Measurements from ENCODE around the gene SPG7.

DNA sequence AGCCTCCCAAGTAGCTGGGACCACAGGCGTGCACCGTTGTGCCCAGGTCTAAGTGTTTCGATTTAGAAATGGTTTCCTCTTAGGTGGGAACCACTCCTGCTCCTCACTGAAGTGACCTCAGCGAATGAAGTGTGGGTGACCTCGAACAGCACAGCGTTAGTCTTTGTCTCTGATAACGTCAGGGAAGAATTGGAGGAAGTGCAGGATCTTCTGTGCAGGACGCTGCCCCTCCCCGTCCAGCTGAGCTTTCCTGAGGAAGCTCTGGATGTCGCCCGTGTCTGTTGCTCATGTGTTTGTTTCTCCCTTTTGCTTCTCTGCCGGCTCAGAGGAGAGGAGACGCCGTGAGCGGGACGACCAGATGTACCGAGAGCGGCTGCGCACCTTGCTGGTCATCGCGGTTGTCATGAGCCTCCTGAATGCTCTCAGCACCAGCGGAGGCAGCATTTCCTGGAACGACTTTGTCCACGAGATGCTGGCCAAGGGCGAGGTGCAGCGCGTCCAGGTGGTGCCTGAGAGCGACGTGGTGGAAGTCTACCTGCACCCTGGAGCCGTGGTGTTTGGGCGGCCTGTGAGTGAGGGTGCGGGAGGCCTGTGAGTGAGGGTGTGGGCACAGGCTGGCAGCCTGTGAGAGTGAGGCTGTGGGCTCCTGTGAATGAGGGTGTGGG lies 15.6 kb downstream of the SPG7 start:
- TF ChIP-seq YY1 (IDR thresholded peaks at IDR 0.05; ENCODE audit: low read depth) (no peak), TEAD4 (IDR thresholded peaks at IDR 0.05) (no peak), RAD21 (IDR thresholded peaks at IDR 0.05; ENCODE audit: low read depth) (no peak), TAF1 (IDR thresholded peaks at IDR 0.05; ENCODE audit: low read depth) (no peak), NFIC (IDR thresholded peaks at IDR 0.05) (no peak), CEBPB (IDR thresholded peaks at IDR 0.05) (no peak), EGR1 (IDR thresholded peaks at IDR 0.05) (no peak), CREB1 (IDR thresholded peaks at IDR 0.05; ENCODE audit: low read depth) (no peak), EP300 (IDR thresholded peaks at IDR 0.05; ENCODE audit: borderline replicate concordance) (no peak)
- TF ChIP-seq, protein P1, sequence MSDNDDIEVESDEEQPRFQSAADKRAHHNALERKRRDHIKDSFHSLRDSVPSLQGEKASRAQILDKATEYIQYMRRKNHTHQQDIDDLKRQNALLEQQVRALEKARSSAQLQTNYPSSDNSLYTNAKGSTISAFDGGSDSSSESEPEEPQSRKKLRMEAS (IDR thresholded peaks at IDR 0.05) = no peak
- TF ChIP-seq, protein P2, sequence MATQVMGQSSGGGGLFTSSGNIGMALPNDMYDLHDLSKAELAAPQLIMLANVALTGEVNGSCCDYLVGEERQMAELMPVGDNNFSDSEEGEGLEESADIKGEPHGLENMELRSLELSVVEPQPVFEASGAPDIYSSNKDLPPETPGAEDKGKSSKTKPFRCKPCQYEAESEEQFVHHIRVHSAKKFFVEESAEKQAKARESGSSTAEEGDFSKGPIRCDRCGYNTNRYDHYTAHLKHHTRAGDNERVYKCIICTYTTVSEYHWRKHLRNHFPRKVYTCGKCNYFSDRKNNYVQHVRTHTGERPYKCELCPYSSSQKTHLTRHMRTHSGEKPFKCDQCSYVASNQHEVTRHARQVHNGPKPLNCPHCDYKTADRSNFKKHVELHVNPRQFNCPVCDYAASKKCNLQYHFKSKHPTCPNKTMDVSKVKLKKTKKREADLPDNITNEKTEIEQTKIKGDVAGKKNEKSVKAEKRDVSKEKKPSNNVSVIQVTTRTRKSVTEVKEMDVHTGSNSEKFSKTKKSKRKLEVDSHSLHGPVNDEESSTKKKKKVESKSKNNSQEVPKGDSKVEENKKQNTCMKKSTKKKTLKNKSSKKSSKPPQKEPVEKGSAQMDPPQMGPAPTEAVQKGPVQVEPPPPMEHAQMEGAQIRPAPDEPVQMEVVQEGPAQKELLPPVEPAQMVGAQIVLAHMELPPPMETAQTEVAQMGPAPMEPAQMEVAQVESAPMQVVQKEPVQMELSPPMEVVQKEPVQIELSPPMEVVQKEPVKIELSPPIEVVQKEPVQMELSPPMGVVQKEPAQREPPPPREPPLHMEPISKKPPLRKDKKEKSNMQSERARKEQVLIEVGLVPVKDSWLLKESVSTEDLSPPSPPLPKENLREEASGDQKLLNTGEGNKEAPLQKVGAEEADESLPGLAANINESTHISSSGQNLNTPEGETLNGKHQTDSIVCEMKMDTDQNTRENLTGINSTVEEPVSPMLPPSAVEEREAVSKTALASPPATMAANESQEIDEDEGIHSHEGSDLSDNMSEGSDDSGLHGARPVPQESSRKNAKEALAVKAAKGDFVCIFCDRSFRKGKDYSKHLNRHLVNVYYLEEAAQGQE (IDR thresholded peaks at IDR 0.05; ENCODE audit: low read depth) = no peak

Measured in Ishikawa (cell line).